Measurements from ENCODE around the gene TMX3.

TMX3 gene, protein sequence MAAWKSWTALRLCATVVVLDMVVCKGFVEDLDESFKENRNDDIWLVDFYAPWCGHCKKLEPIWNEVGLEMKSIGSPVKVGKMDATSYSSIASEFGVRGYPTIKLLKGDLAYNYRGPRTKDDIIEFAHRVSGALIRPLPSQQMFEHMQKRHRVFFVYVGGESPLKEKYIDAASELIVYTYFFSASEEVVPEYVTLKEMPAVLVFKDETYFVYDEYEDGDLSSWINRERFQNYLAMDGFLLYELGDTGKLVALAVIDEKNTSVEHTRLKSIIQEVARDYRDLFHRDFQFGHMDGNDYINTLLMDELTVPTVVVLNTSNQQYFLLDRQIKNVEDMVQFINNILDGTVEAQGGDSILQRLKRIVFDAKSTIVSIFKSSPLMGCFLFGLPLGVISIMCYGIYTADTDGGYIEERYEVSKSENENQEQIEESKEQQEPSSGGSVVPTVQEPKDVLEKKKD

DNA sequence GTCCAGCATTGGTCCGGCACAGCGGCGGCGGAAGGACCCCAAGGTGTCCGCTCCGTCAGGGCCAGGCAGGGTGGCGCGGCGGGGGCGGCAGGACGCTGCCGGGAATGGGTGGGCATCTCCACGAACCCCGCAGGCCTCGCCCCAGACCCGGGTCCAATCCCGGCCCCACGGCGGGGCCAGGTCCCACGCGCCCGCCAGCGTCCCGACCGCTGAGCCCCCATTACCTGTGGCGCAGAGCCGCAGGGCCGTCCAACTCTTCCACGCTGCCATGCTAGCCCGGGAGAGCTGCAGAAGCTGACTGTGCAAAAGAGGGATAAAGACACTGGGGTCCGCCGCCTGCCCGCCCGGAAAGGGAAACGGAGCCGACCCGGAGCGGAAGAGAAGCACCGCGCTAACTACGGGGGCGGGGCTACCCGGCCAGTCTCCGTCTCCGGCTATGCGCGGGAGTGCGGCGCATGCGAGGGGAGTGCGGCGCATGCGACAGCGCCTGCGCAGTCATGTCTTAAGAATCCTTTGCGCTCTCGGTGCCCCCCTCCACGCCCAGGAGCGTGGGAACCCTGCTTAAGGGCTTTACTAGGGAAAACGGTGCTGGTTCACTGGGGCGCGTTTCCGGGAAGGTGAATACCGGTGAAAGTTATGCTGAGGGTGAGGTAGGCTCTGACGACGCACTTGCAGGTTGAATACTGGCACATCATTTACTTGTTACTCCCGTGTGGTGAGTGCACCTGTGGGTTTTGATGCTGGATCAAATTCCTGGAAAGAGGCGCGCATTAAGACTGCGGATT, at the start of gene TMX3:
Gene TMX3, minus strand, starts transcription at position 397 of the 785 bp plus-strand sequence. Its CDS starts 127 bp downstream, at position 270.
- peak; percentile 91 for DNase-seq (ENCODE audit: low read depth)

DNA sequence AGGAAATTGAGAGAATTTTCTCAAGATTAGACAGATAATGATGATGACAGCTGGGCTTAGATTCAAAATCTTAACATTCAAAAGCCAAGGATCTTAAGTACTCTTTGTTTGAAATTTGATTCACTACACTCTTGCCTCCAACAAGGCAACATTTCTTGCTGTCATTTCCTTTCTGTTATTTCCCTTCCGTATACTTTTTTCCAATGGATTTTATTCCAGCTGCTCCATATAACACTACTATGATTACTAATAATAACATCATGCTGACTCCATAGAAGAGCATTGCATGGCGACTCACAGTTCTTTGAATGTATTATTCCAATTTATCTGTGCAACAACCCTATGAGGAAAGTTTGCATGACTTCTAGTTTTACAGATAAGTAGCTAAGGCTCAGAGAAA, 49.1 kb upstream of the TMX3 start:
- no peak for DNase-seq (ENCODE audit: low read depth)

DNA sequence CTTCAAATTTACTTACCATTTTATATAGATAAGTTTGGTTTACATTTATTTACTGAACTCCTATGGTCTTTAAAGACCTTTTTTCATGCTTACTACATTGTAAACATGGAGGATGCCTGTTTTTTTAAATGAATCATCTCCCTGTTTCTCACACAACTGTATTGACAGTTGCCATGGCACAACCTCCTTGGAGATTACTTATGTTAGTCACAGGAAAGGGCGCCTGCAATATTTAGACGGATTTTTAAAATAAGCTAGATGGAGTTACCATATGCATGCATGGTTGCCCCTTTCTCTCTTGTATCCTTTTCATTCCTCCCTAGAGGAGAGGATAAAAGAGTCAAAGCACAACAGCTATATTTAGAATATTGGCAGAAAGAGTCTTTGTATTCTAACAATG, 48.2 kb upstream of the TMX3 start:
- no peak for DNase-seq (ENCODE audit: low read depth)

DNA sequence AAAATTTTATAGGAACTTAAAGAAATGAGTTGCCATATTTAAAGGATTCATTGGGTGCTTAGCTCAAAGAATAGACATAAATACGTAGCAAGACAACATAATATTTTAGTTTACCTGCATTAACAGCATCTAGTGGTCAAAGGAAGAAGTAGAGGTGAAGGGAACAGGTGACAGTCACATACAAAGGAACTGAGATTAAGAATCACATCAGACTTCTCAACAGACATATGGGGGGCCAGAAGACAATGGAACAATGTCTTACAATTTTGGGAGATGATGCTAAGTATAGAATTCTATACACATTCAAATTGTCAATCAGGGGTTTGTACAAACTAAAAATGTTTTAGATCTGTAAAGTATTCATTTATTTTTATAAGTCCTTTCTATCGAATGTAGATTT, 44.4 kb upstream of the TMX3 start:
- no peak for DNase-seq (ENCODE audit: low read depth)

DNA sequence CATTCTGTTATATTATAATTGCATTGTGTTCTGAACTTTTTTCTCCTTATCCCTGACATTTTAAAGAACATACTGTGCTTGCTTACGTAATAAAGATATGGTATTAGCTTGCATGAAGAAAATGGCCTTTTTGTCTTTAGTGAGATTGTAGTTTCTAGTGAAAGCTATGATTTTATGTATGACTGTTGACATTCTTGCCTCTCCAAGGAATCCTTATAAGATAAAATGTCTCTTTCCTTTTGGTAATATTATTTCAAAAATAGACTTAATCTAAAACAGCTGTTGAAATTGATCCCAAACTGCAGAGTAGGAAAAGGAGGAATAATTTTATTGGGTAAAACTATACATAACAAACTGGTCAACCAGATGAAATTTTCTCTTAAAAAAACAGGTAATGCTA, 42.2 kb upstream of the TMX3 start:
- no peak for DNase-seq (ENCODE audit: low read depth)

DNA sequence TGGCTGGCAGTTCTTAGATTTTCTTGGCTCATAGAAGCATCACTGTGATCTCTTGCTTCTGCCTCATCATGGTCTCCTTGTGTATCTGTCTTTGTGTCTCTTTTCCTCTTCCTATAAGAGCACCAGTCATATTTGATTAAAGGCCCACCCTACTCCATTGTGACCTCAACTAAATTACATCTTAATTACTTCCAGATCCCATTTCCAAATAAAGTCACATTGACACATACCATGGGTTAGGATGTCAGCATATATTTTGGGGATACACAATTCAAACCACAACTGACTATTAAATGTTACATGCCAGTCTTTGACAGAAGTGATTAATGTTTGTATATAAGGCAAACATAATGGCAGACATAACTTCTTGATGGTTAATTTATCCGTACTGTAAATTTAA, 27.3 kb upstream of the TMX3 start:
- DNase-seq (ENCODE audit: low read depth) = no peak

DNA sequence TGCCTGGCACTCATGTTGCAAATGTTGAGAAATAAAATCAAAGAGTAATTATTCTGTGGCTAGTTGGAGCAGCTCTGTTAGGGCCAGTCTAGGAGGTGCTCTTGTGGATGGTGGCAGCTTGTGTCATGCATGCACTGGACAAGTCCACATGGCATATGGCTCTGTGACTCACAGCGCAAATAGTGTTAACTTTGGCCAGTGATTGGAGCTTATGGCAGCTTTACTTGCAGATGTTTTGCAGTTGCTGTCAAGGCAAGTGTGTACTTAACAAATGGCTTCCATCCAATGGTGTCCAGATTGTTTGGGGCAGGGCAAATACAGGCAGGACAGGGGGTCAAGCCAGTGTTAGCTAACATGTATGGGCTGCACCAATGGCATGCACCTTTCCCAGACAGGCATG, 26.1 kb upstream of the TMX3 start:
- no peak for DNase-seq (ENCODE audit: low read depth)

DNA sequence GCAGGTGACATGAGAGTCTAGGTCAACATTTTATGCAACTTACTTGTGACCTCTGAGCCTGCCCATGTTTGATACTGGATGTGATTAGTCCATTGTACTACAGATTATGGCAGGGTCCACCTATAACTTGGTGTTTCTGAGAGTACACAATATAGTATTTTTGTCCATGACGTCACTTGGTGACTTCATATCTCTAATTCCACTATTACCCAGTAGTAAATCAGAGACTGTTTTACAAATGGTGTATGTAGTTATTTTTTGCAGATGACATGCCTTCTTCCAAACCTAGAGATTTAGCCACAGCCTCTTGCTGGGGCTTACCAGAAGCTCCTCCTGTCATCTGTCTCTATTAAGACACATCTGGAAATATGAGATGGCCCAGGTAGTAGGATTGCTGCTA, 24.6 kb upstream of the TMX3 start:
- DNase-seq (ENCODE audit: low read depth) = no peak

DNA sequence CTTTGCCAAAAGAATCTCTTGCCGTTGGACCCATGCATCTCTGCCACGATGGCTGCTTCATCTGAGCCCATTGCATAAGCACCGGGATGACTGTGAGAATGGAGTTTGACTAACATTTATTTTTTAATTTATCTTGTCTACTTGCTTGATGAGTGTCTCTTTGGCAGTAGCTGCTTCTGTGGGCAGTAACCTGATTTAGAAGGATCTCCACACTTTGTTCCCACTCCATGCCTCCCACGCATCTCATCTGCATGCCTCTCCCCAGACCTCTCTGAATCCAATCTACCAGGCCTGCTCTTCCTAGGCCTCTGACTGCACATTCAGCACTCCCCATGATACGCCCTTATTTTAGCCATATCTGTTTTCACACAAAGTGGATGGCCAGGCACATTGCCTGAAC, 23.7 kb upstream of the TMX3 start:
- no peak for DNase-seq (ENCODE audit: low read depth)

DNA sequence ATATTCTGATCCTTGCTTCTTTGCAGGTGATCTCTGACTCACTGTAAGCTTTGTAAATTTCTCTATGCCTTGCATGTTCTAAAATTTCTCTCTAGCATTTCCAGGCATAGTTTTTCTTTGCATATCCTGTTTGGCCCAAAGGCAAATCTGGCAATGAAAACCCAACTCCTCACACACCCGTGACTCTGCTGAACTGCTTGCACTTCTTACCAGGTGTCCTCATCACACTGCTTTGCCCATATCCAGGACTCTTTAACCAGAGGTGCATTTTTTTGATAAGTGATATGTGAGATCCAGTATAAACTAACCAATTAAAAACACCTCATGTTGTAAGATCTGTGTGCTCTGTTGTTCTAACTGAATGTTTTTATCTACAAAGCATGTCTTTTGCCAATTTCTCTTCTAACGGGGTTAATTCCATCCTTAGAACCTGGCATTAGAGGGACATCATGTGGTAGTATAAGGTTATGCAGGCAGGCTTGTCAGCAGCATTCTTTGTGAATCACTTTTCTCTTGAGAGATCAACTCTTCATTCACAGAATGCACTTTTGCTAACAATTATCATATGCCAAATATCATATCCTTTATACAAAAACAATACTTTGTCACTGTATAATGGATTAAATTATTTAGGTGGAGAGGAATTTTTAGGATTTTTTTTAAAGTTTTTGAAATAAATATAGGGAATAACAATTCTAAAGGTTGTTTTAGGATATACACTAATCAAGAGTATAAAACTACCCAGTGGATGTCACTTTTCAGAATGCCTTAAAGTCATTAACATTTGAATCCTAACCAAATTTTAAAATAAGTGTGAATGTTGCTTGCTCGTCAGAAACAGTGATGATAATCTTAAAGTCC, 20.8 kb upstream of the TMX3 start:
- DNase-seq (ENCODE audit: low read depth) = no peak

DNA sequence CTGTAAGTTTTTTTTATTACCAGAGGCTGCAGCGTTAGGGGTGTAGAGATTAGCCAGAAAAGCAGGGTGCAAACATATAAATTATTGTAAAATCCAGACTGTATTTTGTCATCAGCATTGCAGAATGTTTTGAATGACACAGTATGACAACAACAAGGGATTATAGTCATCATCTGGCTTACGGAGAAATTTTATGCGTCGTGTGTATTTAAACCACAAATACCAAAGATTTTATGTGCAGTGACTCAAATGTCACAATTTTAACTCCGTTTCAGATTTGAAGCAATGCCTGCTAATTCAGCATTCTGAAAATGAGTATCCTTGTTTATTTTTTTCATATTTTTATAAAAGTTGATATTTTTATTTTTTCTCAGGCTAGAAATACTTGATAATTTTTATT, 19.4 kb upstream of the TMX3 start:
- DNase-seq (ENCODE audit: low read depth) = no peak

DNA sequence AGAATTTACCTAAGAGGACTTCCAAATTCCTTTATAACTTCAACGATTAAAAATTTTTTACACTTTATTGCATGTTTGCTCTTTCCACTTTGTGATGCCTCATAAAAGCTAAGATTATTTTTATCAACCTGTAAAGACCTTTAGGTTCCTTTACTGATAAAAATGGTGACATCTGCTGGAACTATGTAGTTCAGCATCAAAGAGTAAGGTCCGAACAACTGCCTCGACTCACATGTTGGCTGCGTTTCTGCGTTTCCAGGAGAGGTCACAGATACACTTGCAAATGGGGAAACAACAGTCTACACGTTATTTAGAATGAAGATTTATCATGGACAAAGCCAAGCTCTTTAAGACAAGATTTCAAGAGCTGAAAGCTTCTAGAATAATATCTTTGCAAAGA, 18.8 kb upstream of the TMX3 start:
- DNase-seq (ENCODE audit: low read depth) = no peak

DNA sequence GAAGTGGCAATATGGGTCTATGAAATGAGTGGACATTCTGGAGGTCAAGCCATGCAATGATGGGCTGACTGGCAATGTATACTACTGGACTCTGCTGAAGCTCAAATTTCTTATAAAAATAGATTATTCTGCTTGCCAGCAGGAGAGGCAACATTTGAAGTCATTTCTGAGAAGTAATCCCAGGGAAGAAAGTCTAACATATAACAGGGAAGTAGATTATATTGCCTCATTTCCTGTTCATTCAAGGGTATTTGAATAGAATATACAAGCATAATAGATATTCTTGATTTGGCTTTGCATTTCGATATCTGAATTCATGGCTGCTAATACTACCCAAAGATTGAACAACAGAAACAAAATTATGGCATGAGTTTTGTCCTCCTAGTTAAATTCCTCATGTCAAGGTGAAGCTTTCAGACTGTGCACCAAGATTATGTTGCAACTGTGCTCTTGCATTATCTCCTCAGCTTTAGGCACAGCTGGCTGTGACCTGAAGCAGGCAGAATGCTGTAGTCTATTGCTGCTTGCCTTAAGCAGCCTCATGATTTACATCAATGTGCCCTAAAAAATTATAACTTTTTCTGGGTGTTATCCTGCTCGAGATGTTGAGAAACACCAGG, 13.3 kb upstream of the TMX3 start:
- no peak for DNase-seq (ENCODE audit: low read depth)

DNA sequence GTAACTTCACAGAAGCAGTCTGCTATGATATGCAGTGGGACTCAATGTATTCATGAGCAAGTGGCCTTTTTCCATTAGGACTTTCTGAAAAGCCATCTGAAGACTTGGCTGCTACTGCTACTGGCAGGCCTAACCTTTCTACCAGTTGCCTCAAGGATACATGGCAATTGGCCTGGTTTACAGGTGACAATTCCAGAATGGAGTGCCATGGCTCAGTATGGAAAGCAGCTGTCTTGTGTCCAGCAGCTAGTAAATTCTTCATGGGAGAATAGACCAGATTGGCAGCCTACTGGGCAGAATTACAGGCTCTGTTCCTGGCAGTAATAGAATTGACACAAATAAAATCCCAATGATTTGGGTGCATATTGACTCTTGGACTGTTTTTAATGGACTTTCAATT, 12.6 kb upstream of the TMX3 start:
- no peak for DNase-seq (ENCODE audit: low read depth)

DNA sequence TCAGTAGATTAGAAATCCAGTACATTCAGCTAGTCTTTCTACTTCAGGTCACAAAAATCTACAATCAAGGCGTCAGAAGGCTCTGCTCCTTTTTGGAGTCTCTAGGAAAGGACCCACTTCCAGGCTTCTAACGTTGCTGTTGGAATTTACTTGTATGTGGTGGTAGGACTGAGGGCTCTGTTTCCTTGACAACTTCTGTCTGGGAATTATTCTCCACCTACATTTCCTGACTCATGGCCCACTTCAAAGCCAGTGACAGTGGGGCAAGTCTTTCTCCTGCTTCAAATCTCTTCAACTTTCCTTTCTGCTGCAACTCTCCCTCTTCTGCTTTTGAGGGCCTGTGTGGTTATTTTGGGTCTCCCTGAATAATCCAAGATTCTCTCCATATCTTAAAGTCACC, 10.4 kb upstream of the TMX3 start:
- no peak for DNase-seq (ENCODE audit: low read depth)

DNA sequence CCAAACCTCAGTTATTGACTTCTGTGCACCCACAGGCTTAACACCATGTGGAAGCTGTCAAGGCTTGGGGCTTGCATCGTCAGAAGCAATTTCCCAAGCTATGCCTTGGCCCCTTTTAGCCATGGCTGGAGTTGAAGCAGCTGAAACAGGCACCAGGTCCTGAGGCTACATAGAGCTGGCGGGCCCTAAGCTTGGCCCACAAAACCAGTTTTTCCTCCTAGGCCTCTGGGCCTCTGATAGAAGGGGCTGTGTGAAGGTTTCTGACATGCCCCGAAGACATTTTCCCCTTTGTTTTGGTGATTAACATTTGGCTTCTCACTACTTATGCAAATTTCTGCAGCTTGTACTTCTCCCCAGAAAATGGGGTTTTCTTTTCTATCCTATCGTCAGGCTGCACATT, 9.1 kb upstream of the TMX3 start:
- DNase-seq (ENCODE audit: low read depth) = no peak

DNA sequence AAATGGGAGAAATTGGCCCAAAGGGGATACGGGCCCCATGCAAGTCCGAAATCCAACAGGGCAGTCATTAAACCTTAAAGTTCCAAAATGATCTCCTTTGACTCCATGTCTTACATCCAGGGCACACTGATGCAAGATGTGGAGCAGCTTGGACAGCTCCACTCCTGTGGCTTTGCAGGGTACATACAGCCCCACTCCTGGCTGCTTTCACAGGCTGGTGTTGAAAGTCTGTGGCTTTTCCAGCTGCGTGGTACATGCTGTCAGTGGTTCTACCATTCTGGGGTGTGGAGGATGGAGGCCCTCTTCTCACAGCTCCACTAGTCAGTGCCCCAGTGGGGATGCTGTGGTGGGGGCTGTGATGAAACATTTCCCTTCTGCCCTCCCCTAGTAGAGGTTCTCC, 8.6 kb upstream of the TMX3 start:
- no peak for DNase-seq (ENCODE audit: low read depth)

DNA sequence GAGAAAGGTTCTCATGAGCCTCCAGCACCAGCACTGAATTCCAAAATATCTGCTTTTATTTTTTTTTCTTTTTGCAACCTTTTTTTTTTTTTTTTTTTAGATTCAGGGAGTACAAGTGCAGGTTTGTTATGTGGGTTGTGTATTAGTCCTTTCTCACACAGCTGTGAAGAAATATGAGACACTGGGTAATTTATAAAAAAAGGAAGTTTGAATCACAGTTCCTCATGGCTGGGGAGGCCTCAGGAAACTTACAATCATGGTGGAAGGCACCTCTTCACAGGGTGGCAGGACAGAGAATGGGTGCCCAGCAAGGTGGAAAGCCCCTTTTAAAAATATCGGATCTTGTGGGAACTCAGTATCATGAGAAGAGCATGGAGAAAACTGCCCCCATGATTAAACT, 7.9 kb upstream of the TMX3 start:
- no peak for DNase-seq (ENCODE audit: low read depth)

DNA sequence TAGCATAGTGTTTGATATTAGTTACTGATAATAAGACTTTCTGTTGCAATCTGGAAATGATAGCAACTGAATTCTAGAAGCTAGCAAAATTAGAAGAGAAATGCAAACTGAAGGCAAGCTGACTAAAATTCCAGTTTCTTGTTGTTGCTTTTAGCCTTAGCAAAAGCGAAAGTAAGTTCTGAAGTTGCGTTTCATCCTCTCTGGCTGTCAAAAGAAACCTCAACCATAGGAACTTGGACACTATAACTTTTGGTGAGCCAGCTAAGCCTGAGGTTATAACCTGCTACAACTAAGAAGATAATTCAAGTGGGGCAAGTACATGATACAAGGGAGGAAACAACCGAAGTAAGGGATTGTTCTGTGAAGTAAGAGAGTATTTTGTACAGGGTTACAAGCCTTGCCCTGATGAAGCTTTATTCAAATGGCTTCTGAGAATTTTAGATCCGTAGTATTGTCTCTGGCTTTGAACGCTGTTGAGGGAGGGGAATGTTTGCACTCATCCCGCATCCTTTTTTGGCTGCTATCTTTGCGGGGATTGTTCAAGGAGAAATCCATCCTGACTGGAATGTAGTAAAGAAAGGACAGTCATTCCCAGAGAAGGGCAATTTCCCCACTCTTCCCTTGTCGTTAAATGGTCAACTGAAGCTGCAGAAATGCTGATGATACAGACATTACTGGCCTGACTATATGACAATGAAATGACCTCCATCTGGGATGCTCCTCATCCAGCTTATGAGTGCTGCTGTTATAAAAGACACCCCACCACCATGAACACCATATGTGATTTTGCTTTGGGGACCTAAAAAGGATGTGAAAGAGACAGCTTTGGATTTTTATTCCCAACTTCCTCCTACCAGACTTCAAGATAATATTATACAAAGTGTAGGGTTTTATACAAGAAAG, 7.0 kb upstream of the TMX3 start:
- DNase-seq (ENCODE audit: low read depth) = no peak

DNA sequence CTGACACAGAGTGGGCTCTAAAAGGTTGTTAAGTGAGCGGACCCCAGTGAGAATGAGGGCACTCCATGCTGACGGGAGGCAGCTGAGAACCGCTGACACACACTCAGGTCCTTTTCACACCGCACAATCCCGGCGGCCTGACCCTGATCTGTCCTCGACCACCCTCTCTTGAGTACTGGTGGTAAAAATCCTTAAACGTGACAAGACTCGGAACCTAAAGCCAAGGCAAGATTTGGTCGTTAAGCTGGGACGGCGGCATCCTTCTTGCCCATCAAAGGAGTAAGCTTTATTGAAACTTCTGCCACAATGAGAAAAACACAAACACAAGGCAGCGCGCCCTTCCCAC, 569 bp downstream of the TMX3 start:
- no peak for DNase-seq (ENCODE audit: low read depth)

DNA sequence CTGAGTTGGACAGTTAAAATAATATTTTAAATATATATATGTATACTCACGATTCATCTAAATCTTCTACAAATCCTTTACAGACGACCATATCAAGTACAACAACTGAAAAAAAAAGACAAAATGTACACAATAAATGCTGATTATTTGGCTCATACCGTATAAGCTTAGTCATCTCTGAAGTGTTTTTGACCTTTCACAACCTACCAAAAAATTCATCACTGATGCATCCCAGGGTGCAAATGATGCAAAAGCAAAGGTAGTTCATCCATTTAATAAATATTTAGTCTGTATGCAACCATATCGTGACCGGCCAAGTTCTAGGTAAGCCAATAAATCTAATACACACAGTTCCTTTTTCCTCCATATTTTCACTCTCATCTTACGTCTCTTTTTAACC, 1.1 kb downstream of the TMX3 start:
- DNase-seq (ENCODE audit: low read depth) = no peak
